Measurements from ENCODE around the gene ERCC6L2.

The ERCC6L2 gene

GRCh38 chr9:95891067-95891671 is 15.7 kb downstream of the ERCC6L2 start:
- TF ChIP-seq SIN3A (IDR thresholded peaks at IDR 0.05; ENCODE audit: borderline replicate concordance, insufficient read depth, low read length): no peak
- TF ChIP-seq, protein P1, sequence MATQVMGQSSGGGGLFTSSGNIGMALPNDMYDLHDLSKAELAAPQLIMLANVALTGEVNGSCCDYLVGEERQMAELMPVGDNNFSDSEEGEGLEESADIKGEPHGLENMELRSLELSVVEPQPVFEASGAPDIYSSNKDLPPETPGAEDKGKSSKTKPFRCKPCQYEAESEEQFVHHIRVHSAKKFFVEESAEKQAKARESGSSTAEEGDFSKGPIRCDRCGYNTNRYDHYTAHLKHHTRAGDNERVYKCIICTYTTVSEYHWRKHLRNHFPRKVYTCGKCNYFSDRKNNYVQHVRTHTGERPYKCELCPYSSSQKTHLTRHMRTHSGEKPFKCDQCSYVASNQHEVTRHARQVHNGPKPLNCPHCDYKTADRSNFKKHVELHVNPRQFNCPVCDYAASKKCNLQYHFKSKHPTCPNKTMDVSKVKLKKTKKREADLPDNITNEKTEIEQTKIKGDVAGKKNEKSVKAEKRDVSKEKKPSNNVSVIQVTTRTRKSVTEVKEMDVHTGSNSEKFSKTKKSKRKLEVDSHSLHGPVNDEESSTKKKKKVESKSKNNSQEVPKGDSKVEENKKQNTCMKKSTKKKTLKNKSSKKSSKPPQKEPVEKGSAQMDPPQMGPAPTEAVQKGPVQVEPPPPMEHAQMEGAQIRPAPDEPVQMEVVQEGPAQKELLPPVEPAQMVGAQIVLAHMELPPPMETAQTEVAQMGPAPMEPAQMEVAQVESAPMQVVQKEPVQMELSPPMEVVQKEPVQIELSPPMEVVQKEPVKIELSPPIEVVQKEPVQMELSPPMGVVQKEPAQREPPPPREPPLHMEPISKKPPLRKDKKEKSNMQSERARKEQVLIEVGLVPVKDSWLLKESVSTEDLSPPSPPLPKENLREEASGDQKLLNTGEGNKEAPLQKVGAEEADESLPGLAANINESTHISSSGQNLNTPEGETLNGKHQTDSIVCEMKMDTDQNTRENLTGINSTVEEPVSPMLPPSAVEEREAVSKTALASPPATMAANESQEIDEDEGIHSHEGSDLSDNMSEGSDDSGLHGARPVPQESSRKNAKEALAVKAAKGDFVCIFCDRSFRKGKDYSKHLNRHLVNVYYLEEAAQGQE (IDR thresholded peaks at IDR 0.05; ENCODE audit: insufficient read depth in 1 of 2, low read depth in 2 of 2, low read length in 2 of 2): no peak
- no peak for TF ChIP-seq POLR2AphosphoS5 (IDR thresholded peaks at IDR 0.05; ENCODE audit: low read depth, low read length)
- TF ChIP-seq TAF1 (IDR thresholded peaks at IDR 0.05; ENCODE audit: borderline replicate concordance, insufficient read depth, low read length): no peak
- no peak for TF ChIP-seq FOXP2 (optimal IDR thresholded peaks at IDR 0.05; ENCODE audit: borderline replicate concordance, extremely low read depth, extremely low read length, insufficient read depth)

- TF ChIP-seq, protein P1 (IDR thresholded peaks at IDR 0.05; ENCODE audit: insufficient read depth in 1 of 2, low read depth in 2 of 2, low read length in 2 of 2): no peak
- TF ChIP-seq TAF1 (IDR thresholded peaks at IDR 0.05; ENCODE audit: borderline replicate concordance, insufficient read depth, low read length) (no peak), POLR2AphosphoS5 (IDR thresholded peaks at IDR 0.05; ENCODE audit: low read depth, low read length) (no peak), FOXP2 (optimal IDR thresholded peaks at IDR 0.05; ENCODE audit: borderline replicate concordance, extremely low read depth, extremely low read length, insufficient read depth) (no peak), SIN3A (IDR thresholded peaks at IDR 0.05; ENCODE audit: borderline replicate concordance, insufficient read depth, low read length) (no peak)
Measured at GRCh38 chr9:95892690-95893089, 17.2 kb downstream of the ERCC6L2 start.

DNA sequence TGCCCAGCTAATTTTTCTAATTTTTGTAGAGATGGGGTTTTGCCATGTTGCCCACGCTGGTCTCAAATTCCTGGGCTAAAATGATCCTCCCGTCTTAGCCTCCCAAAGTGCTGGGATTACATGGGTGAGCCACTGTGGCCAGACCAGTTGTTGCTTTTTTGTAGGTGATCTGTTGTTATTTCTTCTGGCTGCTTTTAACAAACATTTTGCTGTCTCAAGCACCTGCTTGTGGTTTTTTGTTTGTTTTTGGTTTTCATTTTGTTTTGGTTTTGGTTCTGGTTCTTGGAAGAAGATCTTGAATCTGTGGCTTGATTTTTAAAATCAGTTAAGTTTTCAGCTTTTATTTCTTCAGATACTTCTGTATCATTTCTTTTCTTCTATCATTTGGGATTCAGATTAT is 21.1 kb downstream of the ERCC6L2 start:
- no peak for TF ChIP-seq POLR2AphosphoS5 (IDR thresholded peaks at IDR 0.05; ENCODE audit: low read depth, low read length)
- TF ChIP-seq SIN3A (IDR thresholded peaks at IDR 0.05; ENCODE audit: borderline replicate concordance, insufficient read depth, low read length): no peak
- TF ChIP-seq TAF1 (IDR thresholded peaks at IDR 0.05; ENCODE audit: borderline replicate concordance, insufficient read depth, low read length): no peak
- no peak for TF ChIP-seq FOXP2 (optimal IDR thresholded peaks at IDR 0.05; ENCODE audit: borderline replicate concordance, extremely low read depth, extremely low read length, insufficient read depth)
- TF ChIP-seq, protein P1 (IDR thresholded peaks at IDR 0.05; ENCODE audit: insufficient read depth in 1 of 2, low read depth in 2 of 2, low read length in 2 of 2): no peak

DNA sequence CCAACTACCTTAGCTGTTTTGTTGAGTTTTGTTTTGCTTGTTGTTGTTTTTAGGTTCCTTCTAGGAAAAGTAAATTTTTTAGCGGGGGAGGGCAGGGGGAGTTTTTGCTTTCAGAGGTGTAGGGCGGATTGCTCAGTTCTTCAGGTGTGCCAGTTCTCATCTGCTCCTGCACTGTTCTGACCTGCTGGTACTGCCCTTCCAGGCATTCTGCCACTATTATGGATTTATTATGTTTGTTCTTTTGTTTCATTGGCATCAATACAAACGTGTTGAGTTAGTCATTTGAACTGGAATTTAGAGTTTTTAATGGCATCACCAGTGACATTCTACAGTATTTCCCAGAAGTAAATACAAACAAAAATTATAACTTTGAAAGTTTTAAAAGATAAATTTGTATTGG is 26.0 kb downstream of the ERCC6L2 start:
- TF ChIP-seq TAF1 (IDR thresholded peaks at IDR 0.05; ENCODE audit: borderline replicate concordance, insufficient read depth, low read length) (no peak), SIN3A (IDR thresholded peaks at IDR 0.05; ENCODE audit: borderline replicate concordance, insufficient read depth, low read length) (no peak), POLR2AphosphoS5 (IDR thresholded peaks at IDR 0.05; ENCODE audit: low read depth, low read length) (no peak), FOXP2 (optimal IDR thresholded peaks at IDR 0.05; ENCODE audit: borderline replicate concordance, extremely low read depth, extremely low read length, insufficient read depth) (no peak)
- TF ChIP-seq, protein P1 (IDR thresholded peaks at IDR 0.05; ENCODE audit: insufficient read depth in 1 of 2, low read depth in 2 of 2, low read length in 2 of 2): no peak

Data from PFSK-1 (cell line).